ENCODE measurements around the gene PRR7.

The PRR7 gene

DNA sequence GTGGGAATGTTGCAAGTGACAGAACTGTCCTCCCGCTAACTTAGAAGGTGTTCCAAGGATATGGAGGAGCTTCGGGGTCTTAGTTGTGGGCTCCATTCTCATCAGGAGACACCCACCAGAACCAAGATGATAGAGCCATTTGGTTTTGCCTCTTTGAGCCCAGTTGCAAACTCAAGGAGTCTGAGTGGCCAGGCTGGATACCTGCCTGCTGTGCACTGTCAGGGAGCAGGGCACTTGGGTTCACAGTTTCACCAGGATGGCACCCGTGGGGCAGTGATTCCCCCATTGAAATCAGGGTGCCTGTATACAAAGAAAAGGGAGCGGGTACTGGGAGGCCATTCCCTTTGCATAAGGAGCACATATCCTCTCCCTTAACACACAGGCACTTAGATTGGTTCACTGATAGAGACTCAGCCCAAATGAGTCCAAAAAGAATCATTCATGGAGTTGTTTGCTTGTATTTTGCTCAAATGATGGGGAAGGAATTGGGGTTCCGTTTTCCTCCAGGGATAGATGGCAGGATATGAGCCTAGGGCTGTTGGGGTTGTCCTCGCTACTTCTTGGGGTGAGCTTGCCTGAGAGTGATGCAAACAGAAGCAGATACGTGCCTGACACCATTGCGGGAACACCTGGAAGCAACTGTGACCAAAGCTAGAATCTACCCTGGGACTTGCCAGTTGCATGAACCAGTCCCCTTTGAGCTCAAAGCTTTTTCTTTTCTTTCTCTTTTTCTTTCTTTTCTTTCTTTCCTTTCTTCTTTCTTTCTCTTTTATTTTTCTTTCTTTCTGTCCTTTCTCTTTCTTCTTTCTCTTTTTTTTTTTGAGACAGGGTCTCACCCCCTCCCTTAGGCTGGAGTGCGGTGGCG lies 1.3 kb upstream of the PRR7 start:
- Histone ChIP-seq H4K20me1 (ENCODE audit: insufficient read depth, low read length) (no peaks in the 10 kb centered on the region), H3K4me3 (ENCODE audit: low read depth, low read length, poor library complexity, severe bottlenecking) (peak overlapping the region; percentile 62), H2AFZ (ENCODE audit: low read length) (no peak overlapping the region), H3K4me1 (ENCODE audit: insufficient read depth, low read length, severe bottlenecking) (peaks cover 30% of the 10 kb centered on the region), H3F3A (ENCODE audit: insufficient read depth, low read length) (no peaks in the 10 kb centered on the region), H3K36me3 (ENCODE audit: insufficient read depth, low read length) (peaks cover 23% of the 10 kb centered on the region; the same call in 1 of the 2 replicates), H3K27me3 (ENCODE audit: insufficient read depth, low read length) (no peaks in the 10 kb centered on the region), H3K4me2 (ENCODE audit: low read length) (peak overlapping the region; percentile 75; the same call in 1 of the 2 replicates), H3K27ac (ENCODE audit: low read depth, low read length, poor library complexity, severe bottlenecking) (peak overlapping the region; percentile 64), H3K9ac (ENCODE audit: low read length) (peak overlapping the region; percentile 71; the same call in 1 of the 2 replicates), H3K79me2 (ENCODE audit: insufficient read depth, low read length) (no peaks in the 10 kb centered on the region), H3K9me2 (ENCODE audit: low read depth, low read length) (no peaks in the 10 kb centered on the region), H3K9me3 (ENCODE audit: low read length) (no peaks in the 10 kb centered on the region)
- TF ChIP-seq, protein P1, sequence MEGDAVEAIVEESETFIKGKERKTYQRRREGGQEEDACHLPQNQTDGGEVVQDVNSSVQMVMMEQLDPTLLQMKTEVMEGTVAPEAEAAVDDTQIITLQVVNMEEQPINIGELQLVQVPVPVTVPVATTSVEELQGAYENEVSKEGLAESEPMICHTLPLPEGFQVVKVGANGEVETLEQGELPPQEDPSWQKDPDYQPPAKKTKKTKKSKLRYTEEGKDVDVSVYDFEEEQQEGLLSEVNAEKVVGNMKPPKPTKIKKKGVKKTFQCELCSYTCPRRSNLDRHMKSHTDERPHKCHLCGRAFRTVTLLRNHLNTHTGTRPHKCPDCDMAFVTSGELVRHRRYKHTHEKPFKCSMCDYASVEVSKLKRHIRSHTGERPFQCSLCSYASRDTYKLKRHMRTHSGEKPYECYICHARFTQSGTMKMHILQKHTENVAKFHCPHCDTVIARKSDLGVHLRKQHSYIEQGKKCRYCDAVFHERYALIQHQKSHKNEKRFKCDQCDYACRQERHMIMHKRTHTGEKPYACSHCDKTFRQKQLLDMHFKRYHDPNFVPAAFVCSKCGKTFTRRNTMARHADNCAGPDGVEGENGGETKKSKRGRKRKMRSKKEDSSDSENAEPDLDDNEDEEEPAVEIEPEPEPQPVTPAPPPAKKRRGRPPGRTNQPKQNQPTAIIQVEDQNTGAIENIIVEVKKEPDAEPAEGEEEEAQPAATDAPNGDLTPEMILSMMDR (IDR thresholded peaks at IDR 0.05; ENCODE audit: low read length): no peak
- TF ChIP-seq EZH2 (IDR thresholded peaks at IDR 0.05; ENCODE audit: borderline replicate concordance, low read length): no peak

DNA sequence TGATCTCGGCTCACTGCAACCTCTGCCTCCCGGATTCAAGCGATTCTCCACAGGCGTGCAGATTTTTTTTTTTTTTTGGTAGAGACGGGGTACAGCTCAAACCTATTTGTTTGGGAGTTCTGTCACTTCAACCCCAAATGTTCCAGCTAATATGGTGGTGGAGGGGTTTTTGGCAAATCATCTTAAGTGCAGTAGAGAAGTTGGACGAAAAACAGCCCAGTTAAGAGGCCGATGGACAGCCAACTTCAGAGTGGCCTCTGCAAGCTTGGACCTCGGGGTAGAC lies 756 bp upstream of the PRR7 start:
- H4K20me1 ChIP-seq (ENCODE audit: insufficient read depth, low read length): no peaks in the 10 kb centered on the region
- no peaks in the 10 kb centered on the region for H3K9me3 ChIP-seq (ENCODE audit: low read length)
- H3K4me1 ChIP-seq (ENCODE audit: insufficient read depth, low read length, severe bottlenecking): peaks cover 30% of the 10 kb centered on the region
- peak overlapping the region; percentile 62 for H3K4me3 ChIP-seq (ENCODE audit: low read depth, low read length, poor library complexity, severe bottlenecking)
- H3K27ac ChIP-seq (ENCODE audit: low read depth, low read length, poor library complexity, severe bottlenecking): peak overlapping the region; percentile 64
- H3K36me3 ChIP-seq (ENCODE audit: insufficient read depth, low read length): peaks cover 18% of the 10 kb centered on the region; the same call in 1 of the 2 replicates
- no peak for TF ChIP-seq EZH2 (IDR thresholded peaks at IDR 0.05; ENCODE audit: borderline replicate concordance, low read length)
- TF ChIP-seq, protein P1 (IDR thresholded peaks at IDR 0.05; ENCODE audit: low read length): no peak
- no peaks in the 10 kb centered on the region for H3K9me2 ChIP-seq (ENCODE audit: low read depth, low read length)
- H3K27me3 ChIP-seq (ENCODE audit: insufficient read depth, low read length): no peaks in the 10 kb centered on the region
- H3K79me2 ChIP-seq (ENCODE audit: insufficient read depth, low read length): no peaks in the 10 kb centered on the region
- H3K4me2 ChIP-seq (ENCODE audit: low read length): peak overlapping the region; percentile 75
- H2AFZ ChIP-seq (ENCODE audit: low read length): no peak overlapping the region
- H3K9ac ChIP-seq (ENCODE audit: low read length): peak overlapping the region; percentile 71; the same call in 1 of the 2 replicates
- no peaks in the 10 kb centered on the region for H3F3A ChIP-seq (ENCODE audit: insufficient read depth, low read length)

DNA sequence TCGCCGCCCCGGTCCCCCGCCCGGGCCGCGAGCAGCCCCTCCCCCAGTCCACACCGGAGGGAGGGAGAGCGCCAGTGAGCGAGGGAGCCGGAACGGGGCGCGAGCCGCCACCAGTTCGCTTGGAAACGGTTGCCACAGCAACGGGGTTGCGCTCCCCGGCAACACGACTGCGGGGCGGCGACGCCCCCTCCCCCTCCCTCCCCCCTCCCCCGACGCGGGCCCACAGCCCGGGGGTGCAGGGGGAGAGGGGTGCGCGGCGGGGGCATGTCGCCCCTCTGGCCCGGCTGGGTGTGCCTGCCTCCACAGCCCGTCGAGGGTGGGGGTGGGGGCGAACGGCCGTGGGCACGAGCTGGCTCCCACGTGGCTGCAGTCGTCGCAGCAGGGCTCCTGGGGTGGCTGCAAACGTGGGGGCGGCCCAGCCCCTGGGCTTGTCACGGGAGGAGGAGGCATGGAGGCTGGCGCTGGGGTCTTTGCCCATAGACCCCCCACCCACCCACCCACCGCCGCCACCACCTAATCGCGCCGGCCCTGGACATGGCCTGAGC lies 524 bp downstream of the PRR7 start:
- peak overlapping the region; percentile 71 for H3K9ac ChIP-seq (ENCODE audit: low read length)
- peak overlapping the region; percentile 62 for H3K4me3 ChIP-seq (ENCODE audit: low read depth, low read length, poor library complexity, severe bottlenecking)
- H3K4me2 ChIP-seq (ENCODE audit: low read length): peak overlapping the region; percentile 75
- no peaks in the 10 kb centered on the region for H3K9me2 ChIP-seq (ENCODE audit: low read depth, low read length)
- H3F3A ChIP-seq (ENCODE audit: insufficient read depth, low read length): no peaks in the 10 kb centered on the region
- H3K27me3 ChIP-seq (ENCODE audit: insufficient read depth, low read length): no peaks in the 10 kb centered on the region
- no peaks in the 10 kb centered on the region for H3K9me3 ChIP-seq (ENCODE audit: low read length)
- no peaks in the 10 kb centered on the region for H4K20me1 ChIP-seq (ENCODE audit: insufficient read depth, low read length)
- peaks cover 30% of the 10 kb centered on the region for H3K4me1 ChIP-seq (ENCODE audit: insufficient read depth, low read length, severe bottlenecking)
- H3K36me3 ChIP-seq (ENCODE audit: insufficient read depth, low read length): peaks cover 6% of the 10 kb centered on the region; the same call in 1 of the 2 replicates
- no peak overlapping the region for H2AFZ ChIP-seq (ENCODE audit: low read length)
- no peak for TF ChIP-seq EZH2 (IDR thresholded peaks at IDR 0.05; ENCODE audit: borderline replicate concordance, low read length)
- no peaks in the 10 kb centered on the region for H3K79me2 ChIP-seq (ENCODE audit: insufficient read depth, low read length)
- H3K27ac ChIP-seq (ENCODE audit: low read depth, low read length, poor library complexity, severe bottlenecking): no peak overlapping the region
